Naive B cell (primary cell): ENCODE data around the gene STAC2. TPM values are rescaled to one million over a fixed set of nuclear protein-coding genes. Genes with fewer than 3 reads are reported as not detected.

Experiments
- ATAC-seq, 2 donors: fragments of 150-1000 bp; cut with Tn5 transposase; 2 replicates each; pipeline ENCODE4 v1.10.0; 2021; ENCODE audit warnings: low read depth in 2 of 2, mild to moderate bottlenecking in 2 of 2, moderate library complexity in 2 of 2
- DNase-seq: peaks from one replicate; pipeline ENCODE4 v3.0.0; 2022
- H3K27ac Mint-ChIP-seq, 6 donors: one replicate each; pipeline ENCODE4 v1.8.0; 2020 to 2022; ENCODE audit warnings: mild to moderate bottlenecking in 6 of 6, mixed read lengths in 6 of 6, moderate library complexity in 5 of 6, inconsistent platforms in 2 of 6
- H3K27me3 Mint-ChIP-seq, 3 donors: one replicate each; pipeline ENCODE4 v1.8.0; 2021 to 2022; ENCODE audit warnings: mixed read lengths in 3 of 3, mild to moderate bottlenecking in 1 of 3
- H3K36me3 Mint-ChIP-seq, 2 donors: one replicate each; pipeline ENCODE4 v1.8.0; 2020 to 2022; ENCODE audit warnings: mixed read lengths in 2 of 2, inconsistent platforms in 1 of 2, mild to moderate bottlenecking in 1 of 2
- H3K4me1 Mint-ChIP-seq, 3 donors: one replicate each; pipeline ENCODE4 v1.8.0; 2020 to 2022; ENCODE audit warnings: mixed read lengths in 3 of 3, inconsistent platforms in 1 of 3, mild to moderate bottlenecking in 1 of 3, moderate library complexity in 1 of 3
- H3K4me3 Mint-ChIP-seq, 8 donors: one replicate each; pipeline ENCODE4 v1.8.0; 2020 to 2022; ENCODE audit warnings: mild to moderate bottlenecking in 8 of 8, mixed read lengths in 8 of 8, moderate library complexity in 8 of 8, inconsistent platforms in 2 of 8
- H3K9me3 Mint-ChIP-seq, 7 donors: one replicate each; pipeline ENCODE4 v1.8.0; 2020 to 2022; ENCODE audit warnings: mixed read lengths in 7 of 7, mild to moderate bottlenecking in 5 of 7, inconsistent platforms in 2 of 7, moderate library complexity in 1 of 7
- polyA plus RNA-seq, 6 donors: library from polyadenylated mRNA; unstranded; fragments of 300-500 nt; fragmentation: Illumina TruSeq; gene quantifications; one replicate each; pipeline ENCODE4 v1.2.3, GENCODE V29; 2021; ENCODE audit warnings: low read depth in 6 of 6

STAC2 gene
- polyA plus RNA-seq, 6 donors from 2014 or later = not detected

DNA sequence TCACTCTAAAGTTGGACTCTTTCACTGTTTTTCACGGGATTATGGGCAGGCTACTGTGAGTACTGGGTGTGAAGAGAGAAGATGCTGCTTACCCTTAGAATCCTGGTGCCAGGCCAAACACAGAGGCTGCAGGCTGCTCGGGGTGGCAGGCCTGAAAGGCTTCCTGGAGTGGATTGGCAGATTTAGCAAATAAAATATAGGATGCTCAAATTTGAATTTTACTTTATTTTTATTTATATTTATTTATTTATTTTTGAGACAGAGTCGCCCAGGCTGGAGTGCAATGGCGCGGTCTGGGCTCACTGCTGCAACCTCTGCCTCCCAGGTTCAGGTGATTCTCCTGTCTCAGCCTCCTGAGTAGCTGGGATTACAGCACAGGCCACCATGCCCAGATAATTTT is 14.9 kb upstream of the STAC2 start:
- Mint-ChIP-seq H3K27ac (no peak overlapping the region), H3K4me1 (peaks cover 29 to 39% (median 37%) of the 10 kb centered on the region in 3 donors), H3K27me3 (peaks cover 10 to 33% (median 16%) of the 10 kb centered on the region in 3 donors), H3K4me3 (no peak overlapping the region), H3K9me3 (no peaks in the 10 kb centered on the region), H3K36me3 (no peaks in the 10 kb centered on the region)
- ATAC-seq = no peak
- DNase-seq = no peak

DNA sequence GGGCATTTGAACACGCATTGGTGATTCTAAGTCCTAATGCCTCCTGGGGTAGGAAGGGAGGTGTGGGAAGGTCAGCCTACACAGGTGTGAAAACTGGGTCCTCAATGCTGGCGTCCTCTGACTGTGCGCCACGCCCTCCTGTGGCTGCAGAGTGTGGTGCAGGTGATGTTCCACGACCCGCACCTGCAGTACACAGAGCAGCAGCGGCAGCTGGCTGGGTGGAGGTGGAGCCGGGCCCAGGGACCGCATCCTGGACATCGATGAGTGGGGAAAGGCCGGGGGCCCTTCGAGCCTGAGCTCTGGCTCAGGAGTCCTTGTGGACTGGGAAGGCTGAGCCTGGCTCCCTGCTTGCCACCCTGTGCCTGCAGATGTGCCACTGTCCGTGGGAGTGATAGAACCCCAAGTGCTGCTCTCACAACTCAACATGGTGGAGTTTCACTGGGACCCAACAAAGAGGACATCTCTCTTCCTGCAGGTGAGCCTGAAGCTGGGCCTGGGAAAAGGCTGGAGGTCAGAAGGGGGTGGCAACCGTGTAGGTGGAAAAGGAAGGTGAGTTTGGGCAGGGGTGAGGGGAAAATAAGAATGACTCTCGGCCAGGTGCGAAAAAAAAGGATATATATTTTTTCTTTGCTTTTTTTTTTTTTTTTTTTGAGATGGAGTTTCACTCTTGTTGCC is 14.0 kb upstream of the STAC2 start:
- Mint-ChIP-seq H3K27me3 (peaks cover 8 to 31% (median 14%) of the 10 kb centered on the region in 3 donors), H3K27ac (peak overlapping the region in 5 of 6 donors; percentile 49 to 89 (median 66)), H3K36me3 (no peaks in the 10 kb centered on the region), H3K4me1 (peaks cover 30 to 40% (median 35%) of the 10 kb centered on the region in 3 donors), H3K4me3 (peak overlapping the region in 2 of 8 donors; percentile 35 to 50), H3K9me3 (no peaks in the 10 kb centered on the region)
- peak; percentile 58 for DNase-seq
- peak; percentile 64 for ATAC-seq

DNA sequence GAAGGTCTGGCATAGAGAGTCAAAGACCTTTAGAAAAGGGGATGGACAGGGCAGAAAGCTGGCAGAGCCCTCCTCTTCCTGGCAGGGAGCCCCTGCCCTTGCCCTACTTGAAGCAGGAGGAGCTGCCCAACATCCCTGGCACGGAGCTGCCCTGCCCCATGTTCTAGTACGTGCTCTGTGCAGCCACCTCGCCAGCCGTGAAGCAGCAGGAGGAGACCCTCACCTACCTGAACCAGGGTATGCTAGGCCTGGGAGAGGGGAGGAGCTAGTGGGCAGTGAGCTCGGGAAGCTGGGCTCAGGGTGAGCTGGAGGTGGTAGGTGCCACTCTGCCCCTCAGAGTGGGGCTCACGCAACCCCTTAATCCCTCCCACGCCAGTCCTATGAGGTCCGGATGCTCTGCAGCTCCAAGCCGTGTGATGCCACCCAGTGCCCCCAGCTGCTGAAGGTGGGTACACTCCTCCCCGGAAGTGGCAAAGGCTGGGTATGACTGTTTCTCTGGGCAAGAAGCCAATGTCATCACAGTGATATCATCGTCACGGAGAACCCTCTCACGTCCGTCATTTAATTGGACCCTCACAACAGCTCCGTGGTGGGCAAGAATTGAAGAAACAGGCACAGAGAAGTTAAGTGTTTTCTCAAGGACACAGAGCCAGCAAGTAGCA is 12.7 kb upstream of the STAC2 start:
- Mint-ChIP-seq H3K4me3 (peak overlapping the region in 7 of 8 donors; percentile 10 to 74 (median 27)), H3K27ac (peak overlapping the region in 5 of 6 donors; percentile 56 to 98 (median 90)), H3K4me1 (peaks cover 19 to 26% (median 22%) of the 10 kb centered on the region in 3 donors), H3K36me3 (no peaks in the 10 kb centered on the region), H3K27me3 (peaks cover 4 to 20% (median 9%) of the 10 kb centered on the region in 3 donors), H3K9me3 (no peaks in the 10 kb centered on the region)
- DNase-seq (peak; percentile 63), ATAC-seq (peak; percentile 84 to 85)

DNA sequence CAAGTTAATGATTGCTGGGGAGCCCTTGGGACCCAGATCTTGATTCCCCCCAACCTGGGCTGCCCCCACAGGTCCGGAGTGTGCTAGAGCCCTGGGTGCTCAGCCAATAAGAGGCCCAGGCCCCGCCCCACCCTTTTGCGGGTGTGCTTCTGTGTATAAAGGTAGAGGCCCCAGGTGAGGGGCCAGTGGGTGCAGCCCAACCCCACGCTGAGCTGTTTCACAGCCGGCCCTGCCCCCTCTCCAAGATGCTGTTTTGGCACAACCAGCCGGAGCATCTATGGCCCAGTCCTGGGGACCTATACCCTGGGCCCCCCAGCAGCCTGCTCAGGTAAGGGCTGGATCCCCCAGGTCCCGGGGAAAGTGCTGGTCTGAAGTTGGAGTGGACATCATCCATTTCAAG is 11.8 kb upstream of the STAC2 start:
- Mint-ChIP-seq H3K9me3 (no peaks in the 10 kb centered on the region), H3K27me3 (peaks cover 4 to 14% (median 10%) of the 10 kb centered on the region in 3 donors), H3K4me3 (peak overlapping the region in 1 of 8 donors; percentile 29), H3K27ac (no peak overlapping the region), H3K4me1 (peaks cover 19 to 25% (median 19%) of the 10 kb centered on the region in 3 donors), H3K36me3 (no peaks in the 10 kb centered on the region)
- DNase-seq (no peak), ATAC-seq (no peak)

DNA sequence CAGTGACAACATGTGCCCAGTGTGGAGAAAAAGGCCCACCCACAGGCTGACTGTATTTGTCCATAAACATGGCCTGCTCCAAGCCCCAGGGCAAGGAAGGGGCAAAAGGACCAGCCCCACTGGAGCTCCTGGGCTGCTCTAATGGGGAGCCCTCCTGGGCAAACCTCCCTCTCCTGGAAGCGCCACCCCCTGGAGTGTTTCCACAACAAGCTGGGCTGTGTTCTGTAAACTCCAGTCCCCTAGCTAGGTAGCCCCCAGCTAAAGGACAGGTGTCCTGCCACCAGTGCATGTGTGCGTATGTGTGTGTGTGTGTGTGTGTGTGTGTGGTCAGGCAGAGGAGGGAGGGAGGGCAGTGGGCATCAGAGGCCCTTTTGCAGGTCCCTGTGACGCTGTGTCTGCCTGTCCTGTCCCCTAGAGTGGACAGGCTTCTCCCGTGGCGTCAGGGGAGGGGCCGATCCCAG is 11.3 kb upstream of the STAC2 start:
- Mint-ChIP-seq H3K36me3 (no peaks in the 10 kb centered on the region), H3K27me3 (peaks cover 7 to 20% (median 15%) of the 10 kb centered on the region in 3 donors), H3K27ac (no peak overlapping the region), H3K4me1 (peaks cover 22 to 29% (median 23%) of the 10 kb centered on the region in 3 donors), H3K9me3 (no peaks in the 10 kb centered on the region), H3K4me3 (no peak overlapping the region)
- DNase-seq (no peak), ATAC-seq (no peak)

DNA sequence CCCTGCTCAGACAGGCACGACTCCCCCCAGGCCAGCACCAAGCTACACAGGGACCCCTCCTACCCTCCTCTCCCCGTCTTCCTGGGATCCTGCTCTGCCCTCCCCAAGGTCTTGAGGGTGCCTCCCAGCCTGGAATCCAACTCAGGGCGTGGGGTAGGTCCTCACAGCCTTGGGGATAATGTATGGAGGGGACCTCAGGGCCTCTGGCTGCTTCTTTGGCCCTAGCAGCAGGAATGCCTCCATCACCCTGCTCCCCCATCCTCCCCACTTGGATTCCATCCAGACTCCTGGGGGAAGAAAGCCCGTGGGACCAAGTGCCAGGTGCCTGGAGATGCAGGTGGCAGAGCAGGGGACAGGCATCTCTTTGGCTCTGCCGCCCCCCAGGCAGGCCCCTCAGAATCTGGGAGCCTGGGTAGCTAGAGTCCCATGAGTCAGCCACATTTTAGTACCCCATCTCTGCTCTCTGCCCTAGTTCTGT is 10.7 kb upstream of the STAC2 start:
- Mint-ChIP-seq H3K4me1 (peaks cover 28 to 34% (median 28%) of the 10 kb centered on the region in 3 donors), H3K27me3 (peaks cover 12 to 25% (median 21%) of the 10 kb centered on the region in 3 donors), H3K36me3 (no peaks in the 10 kb centered on the region), H3K9me3 (no peaks in the 10 kb centered on the region), H3K27ac (peak overlapping the region in 1 of 6 donors; percentile 87), H3K4me3 (no peak overlapping the region)
- ATAC-seq (no peak), DNase-seq (no peak)

DNA sequence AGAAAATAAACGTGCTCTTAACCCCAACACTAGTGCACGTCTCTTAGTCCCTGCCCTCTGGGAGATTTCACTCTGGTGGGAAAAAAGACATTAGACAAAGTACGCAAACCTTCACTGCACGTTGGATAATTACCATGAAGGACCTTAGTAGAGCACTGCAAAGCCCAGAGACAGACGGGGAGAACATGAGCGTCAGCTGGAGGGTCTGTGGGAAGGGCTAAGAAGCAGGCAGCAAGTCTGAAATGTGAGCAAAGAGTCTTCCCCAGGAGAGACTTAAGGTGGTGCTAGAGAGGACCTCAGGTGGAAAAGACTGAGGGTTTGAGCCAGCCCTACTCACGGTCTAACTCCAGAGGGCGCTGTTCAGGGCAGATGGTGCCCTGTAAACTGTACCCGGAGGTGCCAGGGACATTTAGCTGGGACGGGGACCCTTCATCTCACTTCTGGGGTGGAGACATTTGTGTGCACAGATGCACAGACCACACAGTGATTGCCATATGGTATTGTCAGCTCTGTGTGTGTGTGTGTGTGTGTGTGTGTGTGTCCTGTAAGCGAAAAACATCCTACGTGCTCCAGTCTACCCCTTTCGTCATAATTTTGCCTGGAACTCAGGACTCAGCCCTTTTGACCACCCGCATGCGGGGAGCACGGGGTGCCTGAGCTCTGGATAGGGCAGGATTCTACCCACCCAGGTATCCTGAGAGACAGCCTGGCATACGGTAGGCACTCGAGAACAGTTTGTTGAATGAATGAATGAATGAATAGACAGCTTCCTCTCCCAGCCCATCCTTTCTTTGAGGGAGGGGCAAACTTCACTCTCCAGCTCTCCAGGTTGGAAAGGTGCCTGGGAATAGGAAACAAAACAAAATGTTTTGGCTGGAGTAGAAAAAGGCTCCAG is 10.1 kb upstream of the STAC2 start:
- DNase-seq (no peak), ATAC-seq (peak; percentile 29 to 40)
- Mint-ChIP-seq H3K27me3 (peaks cover 17 to 32% (median 25%) of the 10 kb centered on the region in 3 donors), H3K4me3 (peak overlapping the region in 1 of 8 donors; percentile 29), H3K27ac (peak overlapping the region in 1 of 6 donors; percentile 6), H3K36me3 (no peaks in the 10 kb centered on the region), H3K9me3 (no peaks in the 10 kb centered on the region), H3K4me1 (peaks cover 28 to 37% (median 28%) of the 10 kb centered on the region in 3 donors)

DNA sequence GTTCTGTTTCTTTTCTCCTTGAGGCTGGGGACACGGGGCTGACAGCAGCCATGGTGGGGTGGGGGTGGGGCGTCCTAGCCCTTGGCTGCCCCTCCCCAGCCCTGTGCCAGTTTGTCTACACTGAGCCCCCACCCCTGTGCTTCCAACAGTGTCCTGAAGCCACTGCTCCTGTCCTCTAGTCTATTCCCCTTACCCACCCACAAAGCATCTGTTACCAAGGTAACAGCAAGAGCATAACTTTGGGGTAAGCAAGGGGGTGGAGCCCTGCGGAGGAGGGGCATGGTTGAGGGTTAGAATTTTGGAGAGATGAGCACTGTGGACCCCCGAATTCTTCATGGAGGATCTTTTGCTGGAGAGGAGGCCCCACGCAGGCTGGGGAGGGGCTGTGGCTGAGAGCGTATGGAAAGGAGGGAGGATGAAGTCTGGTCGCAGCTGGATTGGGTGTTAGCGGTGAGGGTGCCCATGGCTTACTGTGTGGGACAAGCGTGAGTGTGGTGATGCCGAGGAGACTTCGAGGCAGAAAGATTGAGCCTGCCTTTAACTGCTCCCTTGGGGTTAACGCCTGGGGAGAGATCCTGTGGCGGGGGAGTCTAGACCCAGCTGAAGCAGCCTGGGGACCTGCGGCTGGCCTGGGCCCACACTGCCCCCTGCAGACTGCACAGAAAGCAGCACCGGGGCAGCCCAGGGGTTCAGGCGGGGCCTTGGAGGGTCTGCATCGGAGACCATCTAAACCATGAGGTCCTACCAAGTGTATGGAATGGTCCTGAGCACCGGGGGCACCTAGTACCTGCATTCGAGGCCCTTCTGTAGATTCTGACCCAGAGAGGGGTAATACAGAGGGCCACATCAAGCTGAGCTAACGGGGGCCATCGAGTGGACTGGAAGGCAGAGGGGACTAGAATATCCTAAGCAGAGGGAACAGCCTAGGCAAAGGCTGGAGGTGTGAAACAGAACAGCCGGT is 6.1 kb upstream of the STAC2 start:
- no peaks in the 10 kb centered on the region for H3K36me3 Mint-ChIP-seq
- ATAC-seq (peak; percentile 86 to 88), DNase-seq (peak; percentile 59)
- H3K27me3 Mint-ChIP-seq = peaks cover 28 to 48% (median 41%) of the 10 kb centered on the region in 3 donors
- peak overlapping the region in 6 of 8 donors; percentile 4 to 85 (median 50) for H3K4me3 Mint-ChIP-seq
- H3K9me3 Mint-ChIP-seq = no peaks in the 10 kb centered on the region
- peak overlapping the region in 5 of 6 donors; percentile 34 to 86 (median 64) for H3K27ac Mint-ChIP-seq
- peaks cover 10 to 18% (median 13%) of the 10 kb centered on the region in 3 donors for H3K4me1 Mint-ChIP-seq

DNA sequence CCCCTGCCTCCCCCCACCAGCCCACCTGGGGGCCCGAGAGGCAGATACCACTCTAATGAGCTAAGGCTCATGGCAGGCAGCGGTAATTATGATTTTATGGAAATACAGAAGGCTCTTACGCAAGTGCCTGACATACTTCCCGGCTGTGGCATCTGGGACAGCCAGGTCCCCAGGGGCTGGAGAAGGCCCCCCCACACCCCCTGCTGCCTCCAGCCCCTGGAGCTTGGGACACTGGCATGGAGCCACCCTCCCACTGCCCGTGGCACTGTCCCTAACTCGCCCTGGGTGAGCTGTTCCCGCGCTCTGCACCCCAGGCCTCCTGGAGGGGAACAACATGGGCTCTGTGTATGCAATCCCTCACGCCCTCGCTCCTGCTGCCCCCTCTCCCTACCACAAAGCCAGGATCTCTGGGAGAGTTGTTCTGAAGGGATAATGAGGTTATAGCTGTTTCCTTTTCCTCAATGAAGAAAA is 5.4 kb upstream of the STAC2 start:
- H3K9me3 Mint-ChIP-seq = peaks cover 0 to 1% (median 0%) of the 10 kb centered on the region in 7 donors
- peaks cover 30 to 50% (median 44%) of the 10 kb centered on the region in 3 donors for H3K27me3 Mint-ChIP-seq
- H3K27ac Mint-ChIP-seq = peak overlapping the region in 2 of 6 donors; percentile 34 to 67
- peak overlapping the region in 2 of 8 donors; percentile 9 to 58 for H3K4me3 Mint-ChIP-seq
- ATAC-seq = no peak
- no peaks in the 10 kb centered on the region for H3K36me3 Mint-ChIP-seq
- H3K4me1 Mint-ChIP-seq = peaks cover 13 to 20% (median 16%) of the 10 kb centered on the region in 3 donors
- DNase-seq = no peak

DNA sequence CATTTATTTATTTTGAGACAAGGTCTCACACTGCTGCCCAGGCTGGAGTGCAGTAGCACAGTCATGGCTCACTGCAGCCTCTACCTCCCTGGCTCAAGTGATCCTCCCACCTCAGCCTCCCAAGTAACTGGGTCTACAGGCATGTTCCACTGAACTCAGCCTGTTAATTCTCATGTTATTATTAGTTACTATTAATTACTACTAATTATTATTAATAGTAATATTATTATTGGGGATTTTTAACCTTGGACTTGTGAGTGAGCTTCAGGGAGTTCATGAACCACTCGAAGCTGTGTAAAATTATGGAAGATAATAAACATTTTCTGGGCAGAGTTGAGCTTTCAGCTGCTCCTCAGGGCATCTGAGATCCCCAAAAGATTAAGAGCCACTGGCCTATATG is 4.6 kb upstream of the STAC2 start:
- no peak overlapping the region for H3K4me3 Mint-ChIP-seq
- no peaks in the 10 kb centered on the region for H3K36me3 Mint-ChIP-seq
- peaks cover 16 to 18% (median 16%) of the 10 kb centered on the region in 3 donors for H3K4me1 Mint-ChIP-seq
- peaks cover 34 to 55% (median 50%) of the 10 kb centered on the region in 3 donors for H3K27me3 Mint-ChIP-seq
- ATAC-seq (no peak), DNase-seq (no peak)
- H3K27ac Mint-ChIP-seq = no peak overlapping the region
- H3K9me3 Mint-ChIP-seq = peaks cover 0 to 3% (median 0%) of the 10 kb centered on the region in 7 donors

DNA sequence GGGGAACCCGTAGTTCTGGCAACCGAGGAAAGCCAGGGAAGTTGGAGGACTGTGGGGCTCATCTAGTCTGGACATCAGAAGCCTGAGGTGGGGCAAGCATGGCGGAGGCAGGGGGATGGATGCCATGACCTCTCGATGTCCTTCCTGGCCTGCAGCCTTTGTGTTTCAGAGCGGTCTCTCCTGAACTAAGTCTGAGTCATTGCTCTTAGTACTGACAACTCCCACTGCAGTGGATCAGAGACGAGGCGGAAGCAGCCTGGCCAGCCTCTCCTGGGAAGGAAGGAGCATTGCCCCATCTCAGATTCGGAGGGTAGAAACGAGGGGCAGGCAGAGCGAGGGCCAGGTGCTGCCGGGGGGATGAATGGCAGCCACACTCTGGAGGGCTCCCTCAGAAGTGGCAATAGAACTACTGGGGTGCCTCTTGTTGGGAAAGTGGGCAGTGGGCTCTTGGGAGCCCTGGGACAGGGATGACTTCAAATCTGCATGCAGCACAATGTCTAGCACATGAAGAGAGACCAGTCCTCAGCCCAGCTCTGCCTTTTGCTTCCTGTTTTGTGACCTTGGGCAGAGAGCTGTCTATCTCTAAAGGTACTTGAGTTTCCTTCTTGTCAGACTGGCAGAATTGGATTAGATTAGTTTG is 3.6 kb upstream of the STAC2 start:
- DNase-seq (no peak), ATAC-seq (no peak)
- H3K9me3 Mint-ChIP-seq = peaks cover 0 to 3% (median 0%) of the 10 kb centered on the region in 7 donors
- peak overlapping the region in 1 of 8 donors; percentile 18 for H3K4me3 Mint-ChIP-seq
- peaks cover 38 to 62% (median 52%) of the 10 kb centered on the region in 3 donors for H3K27me3 Mint-ChIP-seq
- H3K4me1 Mint-ChIP-seq = peaks cover 16 to 23% (median 20%) of the 10 kb centered on the region in 3 donors
- H3K36me3 Mint-ChIP-seq = no peaks in the 10 kb centered on the region
- H3K27ac Mint-ChIP-seq = no peak overlapping the region
